Gastrocnemius medialis (tissue), 4 donors: ENCODE results near the gene FKBP11. TPM values are rescaled to one million over a fixed set of nuclear protein-coding genes. Genes with fewer than 3 reads are reported as not detected.

Source experiments
- ATAC-seq, 2 donors: fragments of 150-250 bp; one replicate each; pipeline ENCODE4 v1.9.1; 2016
- DNase-seq, 2 donors: peaks; one replicate each; pipeline ENCODE4 v3.0.0-alpha.2; 2019
- H3K27ac ChIP-seq, 4 donors: fragments of 200-600 bp; sonication (generic); 1 replicate in 1 of 4; 2 replicates in 3 of 4; pipeline ENCODE4 v1.5.1; 2016 to 2018; ENCODE audit warnings: mild to moderate bottlenecking in 2 of 4, moderate library complexity in 1 of 4
- H3K27me3 ChIP-seq, 3 donors: fragments of 200-600 bp; sonication (generic) in 2 of 3; 1 replicate in 1 of 3; 2 replicates in 2 of 3; pipeline versions ENCODE4 v1.5.1 to v1.6.0; 2016 to 2019; ENCODE audit warnings: mild to moderate bottlenecking in 1 of 3, moderate library complexity in 1 of 3
- H3K36me3 ChIP-seq, 2 donors: fragments of 200-600 bp; sonication (generic) in 1 of 2; one replicate each; pipeline ENCODE4 v1.5.1; 2017 to 2018
- H3K4me1 ChIP-seq, 2 donors: fragments of 200-600 bp; sonication (generic) in 1 of 2; one replicate each; pipeline ENCODE4 v1.5.1; 2016 to 2017; ENCODE audit warnings: mild to moderate bottlenecking in 2 of 2
- H3K4me3 ChIP-seq, 4 donors: fragments of 200-600 bp; sonication (generic) in 3 of 4; 1 replicate in 1 of 4; 2 replicates in 3 of 4; pipeline ENCODE4 v1.5.1; 2016 to 2019; ENCODE audit warnings: mild to moderate bottlenecking in 2 of 4
- H3K9me3 ChIP-seq, 3 donors: fragments of 200-600 bp; sonication (generic) in 2 of 3; 1 replicate in 1 of 3; 2 replicates in 2 of 3; pipeline ENCODE4 v1.5.1; 2016 to 2019
- POLR2A ChIP-seq, 2 donors: fragments of 450-650 bp; IDR thresholded peaks; one replicate each; pipeline ENCODE4 v1.6.1; 2017; ENCODE audit warnings: antibody characterized with exemption in 2 of 2, mild to moderate bottlenecking in 2 of 2, moderate library complexity in 2 of 2
- in situ Hi-C, 4 donors: fragments of 200-750 bp; cut with MboI; loops; one replicate each; pipeline versions ENCODE4 v1.15.0 to v1.8.0; 2017; ENCODE audit warnings: low sequenced_read_pairs in 4 of 4
- intact Hi-C: fragments of 100-400 bp; cut with DNase I; formaldehyde crosslinking; loops from one replicate; pipeline ENCODE4 v1.15.1; 2023; ENCODE audit warnings: low total_unique reads
- total RNA-seq, 4 donors: library from RNA; depleted of rRNA; stranded (reverse); fragments of >200 nt; gene quantifications; one replicate each; pipeline versions ENCODE4 v1.1.0 to v1.2.3, GENCODE V29; 2016
- TF ChIP-seq, protein P1 (sequence below), 5 experiments: fragments of 450-650 bp in 3 of 5; fragments of 200-600 bp in 2 of 5; sonication (generic) in 2 of 5; IDR thresholded peaks in 4 of 5; conservative IDR thresholded peaks in 1 of 5; 1 replicate in 4 of 5; 2 replicates in 1 of 5; pipeline ENCODE4 v1.5.1; 2016 to 2019; ENCODE audit warnings: antibody characterized with exemption in 5 of 5, mild to moderate bottlenecking in 3 of 5, moderate library complexity in 3 of 5

FKBP11 gene
- total RNA-seq, 4 donors from 2014 or later = 2.1 to 3.9 (median 3.0) TPM; not detected in 1

DNA sequence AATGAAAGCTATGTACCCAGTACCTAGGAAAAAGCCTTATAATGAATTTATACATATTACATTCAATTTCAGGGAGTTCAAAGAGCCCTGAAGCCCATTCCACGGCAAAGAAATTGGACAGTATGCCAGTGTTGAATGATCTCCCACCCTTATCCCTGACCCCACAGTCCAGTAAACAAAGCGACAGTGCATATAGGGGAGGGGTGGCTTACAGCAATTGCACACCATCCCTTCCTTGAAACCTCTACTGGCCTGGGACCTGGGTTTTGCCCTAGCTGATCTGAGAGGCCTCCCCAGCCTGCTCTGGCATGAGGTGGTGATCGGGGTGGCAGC, 42.4 kb downstream of the FKBP11 start:
- DNase-seq = no peak
- H3K36me3 ChIP-seq = no peaks in the 10 kb centered on the region
- no peak for ATAC-seq
- peaks cover 0 to 7% (median 6%) of the 10 kb centered on the region in 3 donors for H3K27me3 ChIP-seq
- TF ChIP-seq, protein P1, sequence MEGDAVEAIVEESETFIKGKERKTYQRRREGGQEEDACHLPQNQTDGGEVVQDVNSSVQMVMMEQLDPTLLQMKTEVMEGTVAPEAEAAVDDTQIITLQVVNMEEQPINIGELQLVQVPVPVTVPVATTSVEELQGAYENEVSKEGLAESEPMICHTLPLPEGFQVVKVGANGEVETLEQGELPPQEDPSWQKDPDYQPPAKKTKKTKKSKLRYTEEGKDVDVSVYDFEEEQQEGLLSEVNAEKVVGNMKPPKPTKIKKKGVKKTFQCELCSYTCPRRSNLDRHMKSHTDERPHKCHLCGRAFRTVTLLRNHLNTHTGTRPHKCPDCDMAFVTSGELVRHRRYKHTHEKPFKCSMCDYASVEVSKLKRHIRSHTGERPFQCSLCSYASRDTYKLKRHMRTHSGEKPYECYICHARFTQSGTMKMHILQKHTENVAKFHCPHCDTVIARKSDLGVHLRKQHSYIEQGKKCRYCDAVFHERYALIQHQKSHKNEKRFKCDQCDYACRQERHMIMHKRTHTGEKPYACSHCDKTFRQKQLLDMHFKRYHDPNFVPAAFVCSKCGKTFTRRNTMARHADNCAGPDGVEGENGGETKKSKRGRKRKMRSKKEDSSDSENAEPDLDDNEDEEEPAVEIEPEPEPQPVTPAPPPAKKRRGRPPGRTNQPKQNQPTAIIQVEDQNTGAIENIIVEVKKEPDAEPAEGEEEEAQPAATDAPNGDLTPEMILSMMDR (IDR thresholded peaks at IDR 0.05 in 4 of 5, conservative IDR thresholded peaks at IDR 0.05 in 1 of 5) = no peak
- no peak for TF ChIP-seq POLR2A (IDR thresholded peaks at IDR 0.05)
- peak overlapping the region in 1 of 4 donors; percentile 15 for H3K27ac ChIP-seq
- intact Hi-C loops = no loop called here
- no peak overlapping the region for H3K4me3 ChIP-seq
- in situ Hi-C loops = no loop called here
- no peaks in the 10 kb centered on the region for H3K4me1 ChIP-seq
- H3K9me3 ChIP-seq = no peaks in the 10 kb centered on the region

DNA sequence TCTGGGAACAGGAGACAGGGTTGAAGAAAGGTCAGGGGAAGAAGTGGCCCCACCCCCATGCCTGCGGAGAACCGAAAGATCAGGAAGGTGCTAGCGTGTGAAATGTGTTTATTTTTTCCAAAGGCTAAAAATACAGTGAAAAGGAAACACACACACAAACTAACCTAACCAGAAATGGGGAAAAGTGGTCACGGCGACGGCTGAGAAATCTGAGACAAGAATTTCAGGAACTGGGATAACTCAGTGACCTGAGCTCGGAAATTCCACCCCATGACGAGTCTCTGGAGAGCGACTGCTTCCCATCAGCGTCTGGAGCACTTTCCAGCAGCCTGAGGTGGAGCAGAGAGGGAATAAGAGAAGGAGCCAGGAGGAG, 43.0 kb downstream of the FKBP11 start:
- intact Hi-C loops (no loop called here), in situ Hi-C loops (no loop called here)
- H3K36me3 ChIP-seq = no peaks in the 10 kb centered on the region
- ATAC-seq (peak in 1 of 2 donors; percentile 27), DNase-seq (no peak)
- H3K4me3 ChIP-seq = peak overlapping the region in 2 of 4 donors; percentile 12 to 31
- H3K27ac ChIP-seq = peak overlapping the region in 2 of 4 donors; percentile 15 to 40
- TF ChIP-seq, protein P1 (IDR thresholded peaks at IDR 0.05 in 4 of 5, conservative IDR thresholded peaks at IDR 0.05 in 1 of 5) = no peak
- no peak for TF ChIP-seq POLR2A (IDR thresholded peaks at IDR 0.05)
- H3K4me1 ChIP-seq = no peaks in the 10 kb centered on the region
- H3K9me3 ChIP-seq = no peaks in the 10 kb centered on the region
- peaks cover 0 to 7% (median 6%) of the 10 kb centered on the region in 3 donors for H3K27me3 ChIP-seq

DNA sequence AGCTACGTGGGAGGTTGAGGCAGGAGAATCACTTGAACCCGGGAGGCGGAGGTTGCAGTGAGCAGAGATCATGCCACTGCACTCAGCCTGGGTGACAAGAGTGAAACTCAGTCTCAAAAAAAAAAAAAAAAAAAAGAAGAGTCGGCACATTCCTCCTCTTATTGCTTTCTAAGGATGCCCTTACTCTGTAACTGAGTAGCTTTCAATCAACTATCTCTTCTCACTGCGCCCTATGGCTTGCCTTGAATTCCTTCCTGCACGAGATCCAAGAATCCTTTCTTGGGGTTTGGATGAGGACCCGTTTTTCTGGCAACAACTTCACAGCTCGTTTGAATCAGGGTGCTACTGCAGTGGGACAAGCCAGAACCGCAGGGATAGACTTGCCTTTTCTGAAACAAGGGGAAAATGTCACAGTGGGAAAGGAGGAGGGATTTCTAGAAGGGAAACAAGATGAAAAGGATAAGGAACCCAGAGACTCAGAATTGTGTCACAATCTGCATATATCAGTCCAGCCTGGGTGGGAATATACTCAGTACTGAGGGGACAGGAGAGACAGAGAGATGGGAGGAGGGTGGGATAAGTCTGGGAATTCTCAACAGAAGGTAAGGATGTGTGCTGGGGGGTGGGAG, 43.5 kb downstream of the FKBP11 start:
- in situ Hi-C loops (no loop called here), intact Hi-C loops (no loop called here)
- ATAC-seq = no peak
- no peak for DNase-seq
- Histone ChIP-seq H3K4me1 (no peaks in the 10 kb centered on the region), H3K36me3 (no peaks in the 10 kb centered on the region), H3K27ac (peak overlapping the region in 2 of 4 donors; percentile 15 to 40), H3K27me3 (peaks cover 0 to 7% (median 6%) of the 10 kb centered on the region in 3 donors), H3K4me3 (peak overlapping the region in 2 of 4 donors; percentile 12 to 31), H3K9me3 (no peaks in the 10 kb centered on the region)
- TF ChIP-seq POLR2A (IDR thresholded peaks at IDR 0.05) = no peak

DNA sequence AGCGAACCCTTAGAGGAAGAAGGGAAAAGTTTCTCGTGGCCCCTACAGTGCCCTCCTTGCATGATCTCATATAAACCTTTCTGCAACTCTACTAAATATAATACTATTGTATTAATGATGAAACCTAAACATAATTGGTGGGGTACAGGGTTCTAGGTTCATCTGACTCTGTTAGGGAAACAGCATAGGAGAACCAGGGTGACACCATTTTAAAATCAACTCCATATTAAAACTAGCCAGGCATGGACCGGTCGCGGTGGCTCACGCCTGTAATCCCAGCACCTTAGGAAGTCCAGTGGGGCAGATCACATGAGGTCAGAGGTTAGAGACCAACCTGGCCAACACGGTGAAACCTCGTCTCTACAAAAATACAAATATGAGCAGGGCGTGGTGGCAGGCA, 44.6 kb downstream of the FKBP11 start:
- in situ Hi-C loops (no loop called here), intact Hi-C loops (no loop called here)
- Histone ChIP-seq H3K27me3 (peaks cover 0 to 7% (median 6%) of the 10 kb centered on the region in 3 donors), H3K4me1 (no peaks in the 10 kb centered on the region), H3K9me3 (no peaks in the 10 kb centered on the region), H3K4me3 (no peak overlapping the region), H3K27ac (no peak overlapping the region), H3K36me3 (no peaks in the 10 kb centered on the region)
- TF ChIP-seq, protein P1 (IDR thresholded peaks at IDR 0.05 in 4 of 5, conservative IDR thresholded peaks at IDR 0.05 in 1 of 5) = no peak
- DNase-seq = no peak
- ATAC-seq = no peak

DNA sequence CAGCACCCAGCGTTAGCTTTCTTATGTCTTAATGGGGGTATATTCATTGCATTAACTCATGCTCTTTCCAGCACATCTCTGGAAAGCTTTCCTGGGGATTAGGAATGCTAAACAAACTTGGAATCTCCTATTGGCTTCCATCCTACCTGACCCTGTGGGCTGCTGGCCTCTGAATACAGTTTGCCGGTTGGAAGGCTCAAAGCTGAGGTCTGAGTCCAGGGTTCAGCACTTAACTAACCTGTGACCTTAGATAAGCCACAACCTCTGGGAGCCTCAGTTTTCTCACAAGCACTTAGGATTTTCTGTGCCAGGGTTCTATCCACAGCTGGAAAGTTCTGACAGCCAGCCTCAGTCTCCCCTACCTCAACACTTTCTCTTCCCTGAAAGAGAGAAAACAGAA, 46.7 kb downstream of the FKBP11 start:
- Histone ChIP-seq H3K4me1 (no peaks in the 10 kb centered on the region), H3K27ac (no peak overlapping the region), H3K9me3 (no peaks in the 10 kb centered on the region), H3K36me3 (no peaks in the 10 kb centered on the region), H3K4me3 (no peak overlapping the region), H3K27me3 (peaks cover 0 to 7% (median 6%) of the 10 kb centered on the region in 3 donors)
- TF ChIP-seq POLR2A (IDR thresholded peaks at IDR 0.05) = no peak
- TF ChIP-seq, protein P1 (IDR thresholded peaks at IDR 0.05 in 4 of 5, conservative IDR thresholded peaks at IDR 0.05 in 1 of 5) = no peak
- no peak for DNase-seq
- ATAC-seq = no peak
- in situ Hi-C loops (no loop called here), intact Hi-C loops (no loop called here)
